Uterus (tissue), 4 donors: ENCODE data around the gene MT1B. TPM values are rescaled to one million over a fixed set of nuclear protein-coding genes. Genes with fewer than 3 reads are reported as not detected.

Source experiments
- DNase-seq, 2 donors: peaks; one replicate each; pipeline ENCODE4 v3.0.0-alpha.2; 2019 to 2020
- H3K27ac ChIP-seq, 2 donors: fragments of 200-600 bp; sonication (generic); 1 replicate in 1 of 2; 2 replicates in 1 of 2; pipeline ENCODE4 v1.5.1; 2016 to 2018
- H3K27me3 ChIP-seq, 2 donors: fragments of 200-600 bp; sonication (generic); one replicate each; pipeline ENCODE4 v1.5.1; 2018 to 2019; ENCODE audit warnings: control low read depth in 1 of 2
- H3K36me3 ChIP-seq, 2 donors: fragments of 200-600 bp; sonication (generic); one replicate each; pipeline ENCODE4 v1.5.1; 2019; ENCODE audit warnings: control low read depth in 1 of 2
- H3K4me1 ChIP-seq, 2 donors: fragments of 200-600 bp; sonication (generic); one replicate each; pipeline ENCODE4 v1.5.1; 2018 to 2019; ENCODE audit warnings: control low read depth in 1 of 2
- H3K4me3 ChIP-seq, 2 donors: fragments of 200-600 bp; sonication (generic); 1 replicate in 1 of 2; 2 replicates in 1 of 2; pipeline ENCODE4 v1.5.1; 2018 to 2019; ENCODE audit warnings: mild to moderate bottlenecking in 1 of 2
- H3K9me3 ChIP-seq, 2 donors: fragments of 200-600 bp; sonication (generic); one replicate each; pipeline ENCODE4 v1.5.1; 2019; ENCODE audit warnings: control low read depth in 1 of 2
- CTCF ChIP-seq, 4 experiments: fragments of 200-600 bp in 2 of 4; fragments of 450-650 bp in 2 of 4; sonication (generic) in 2 of 4; IDR thresholded peaks; one replicate each; pipeline ENCODE4 v1.5.1; 2016 to 2019; ENCODE audit warnings: antibody characterized with exemption in 4 of 4, mild to moderate bottlenecking in 2 of 4, moderate library complexity in 1 of 4
- POLR2A ChIP-seq, 2 donors: fragments of 450-650 bp; IDR thresholded peaks; one replicate each; pipeline ENCODE4 v1.6.1; 2016; ENCODE audit warnings: antibody characterized with exemption in 2 of 2, mild to moderate bottlenecking in 1 of 2, moderate library complexity in 1 of 2
- intact Hi-C: fragments of 100-400 bp; cut with DNase I; formaldehyde crosslinking; loops from one replicate; pipeline ENCODE4 v1.15.1; 2023; ENCODE audit warnings: low total_unique reads
- total RNA-seq, 4 donors: library from RNA; depleted of rRNA in 3 of 4; stranded (reverse); fragments of >200 nt in 3 of 4; gene quantifications; one replicate each; pipeline versions ENCODE4 v1.1.0 to v1.2.4, GENCODE V29; 2014 to 2023
- donor health status: DM: yes; HTN: yes; CAD: no.

The MT1B gene
- total RNA-seq, 4 donors from 2014 or later: not detected

- intact Hi-C loops: no loop called here
- no peak for TF ChIP-seq POLR2A (IDR thresholded peaks at IDR 0.05)
- Histone ChIP-seq H3K27me3 (no peaks in the 10 kb centered on the region), H3K36me3 (no peaks in the 10 kb centered on the region), H3K4me1 (no peaks in the 10 kb centered on the region), H3K4me3 (peak overlapping the region in 1 of 2 donors; percentile 55), H3K9me3 (no peaks in the 10 kb centered on the region), H3K27ac (peak overlapping the region in 1 of 2 donors; percentile 81)
- no peak for DNase-seq
Observed at GRCh38 chr16:56683424-56684172, 31.9 kb downstream of the MT1B start.

- TF ChIP-seq POLR2A (IDR thresholded peaks at IDR 0.05): no peak
- TF ChIP-seq CTCF (IDR thresholded peaks at IDR 0.05): no peak
- Histone ChIP-seq H3K4me1 (no peaks in the 10 kb centered on the region), H3K4me3 (no peak overlapping the region), H3K9me3 (no peaks in the 10 kb centered on the region), H3K36me3 (no peaks in the 10 kb centered on the region), H3K27me3 (no peaks in the 10 kb centered on the region), H3K27ac (no peak overlapping the region)
- intact Hi-C loops: no loop called here
- no peak for DNase-seq
Observed at GRCh38 chr16:56684256-56684925, 32.7 kb downstream of the MT1B start.

GRCh38 chr16:56684926-56685590, 33.4 kb downstream of the MT1B start:
- Histone ChIP-seq H3K27me3 (no peaks in the 10 kb centered on the region), H3K27ac (no peak overlapping the region), H3K4me3 (no peak overlapping the region), H3K4me1 (no peaks in the 10 kb centered on the region), H3K36me3 (no peaks in the 10 kb centered on the region), H3K9me3 (no peaks in the 10 kb centered on the region)
- DNase-seq: no peak
- TF ChIP-seq POLR2A (IDR thresholded peaks at IDR 0.05) (no peak), CTCF (IDR thresholded peaks at IDR 0.05) (no peak)
- intact Hi-C loops: no loop called here

- Histone ChIP-seq H3K27ac (no peak overlapping the region), H3K4me3 (no peak overlapping the region), H3K27me3 (no peaks in the 10 kb centered on the region), H3K9me3 (no peaks in the 10 kb centered on the region), H3K36me3 (no peaks in the 10 kb centered on the region), H3K4me1 (no peaks in the 10 kb centered on the region)
- TF ChIP-seq CTCF (IDR thresholded peaks at IDR 0.05): no peak
- no peak for TF ChIP-seq POLR2A (IDR thresholded peaks at IDR 0.05)
- intact Hi-C loops: no loop called here
- no peak for DNase-seq
Observed at GRCh38 chr16:56686758-56687157, 35.1 kb downstream of the MT1B start.

GRCh38 chr16:56688762-56689161, 37.1 kb downstream of the MT1B start:
- intact Hi-C loops: no loop called here
- TF ChIP-seq CTCF (IDR thresholded peaks at IDR 0.05): no peak
- TF ChIP-seq POLR2A (IDR thresholded peaks at IDR 0.05): no peak
- H3K9me3 ChIP-seq: no peaks in the 10 kb centered on the region
- no peaks in the 10 kb centered on the region for H3K36me3 ChIP-seq
- no peak overlapping the region for H3K4me3 ChIP-seq
- H3K27ac ChIP-seq: no peak overlapping the region
- H3K27me3 ChIP-seq: no peaks in the 10 kb centered on the region
- no peak for DNase-seq
- H3K4me1 ChIP-seq: no peaks in the 10 kb centered on the region
